Measurements from ENCODE around the gene FHIT.

Gene FHIT

DNA sequence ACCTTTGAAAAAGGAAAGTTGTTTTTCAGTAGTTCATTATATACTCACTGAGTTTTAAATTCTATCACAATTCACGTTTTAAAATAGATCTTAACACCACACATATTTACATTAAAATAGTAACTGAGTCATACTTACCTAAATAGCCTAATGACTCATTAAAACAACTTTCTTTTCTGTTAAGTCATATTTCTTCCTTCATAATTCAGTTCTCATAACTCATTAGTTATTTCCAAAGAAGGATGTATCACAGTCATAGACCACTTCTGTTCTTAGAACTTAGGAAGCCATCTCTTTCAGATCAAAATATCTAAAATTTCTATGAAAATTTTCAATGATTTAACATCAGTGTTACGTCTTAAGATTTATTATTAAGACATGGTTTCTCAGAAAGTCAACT, 885.9 kb downstream of the FHIT start:
- no peak for DNase-seq

DNA sequence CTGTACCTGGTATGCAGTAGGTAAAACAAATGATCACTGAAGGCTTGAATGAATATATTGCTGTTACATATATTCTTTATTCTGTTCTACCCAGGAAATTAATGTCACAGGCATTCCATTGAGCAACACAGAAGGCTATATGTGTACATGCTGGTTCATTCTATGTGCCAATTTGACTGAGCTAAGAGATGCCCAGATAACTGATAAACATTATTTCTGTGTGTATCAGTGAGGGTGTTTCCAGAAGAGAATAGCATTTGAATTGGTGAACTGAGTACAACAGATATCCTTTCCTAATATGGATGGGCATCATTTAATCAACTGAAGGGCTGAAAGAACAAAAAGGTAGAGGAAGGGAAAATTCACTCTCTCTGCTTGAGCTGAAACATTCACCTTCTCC, 886.8 kb downstream of the FHIT start:
- DNase-seq, result no peak

DNA sequence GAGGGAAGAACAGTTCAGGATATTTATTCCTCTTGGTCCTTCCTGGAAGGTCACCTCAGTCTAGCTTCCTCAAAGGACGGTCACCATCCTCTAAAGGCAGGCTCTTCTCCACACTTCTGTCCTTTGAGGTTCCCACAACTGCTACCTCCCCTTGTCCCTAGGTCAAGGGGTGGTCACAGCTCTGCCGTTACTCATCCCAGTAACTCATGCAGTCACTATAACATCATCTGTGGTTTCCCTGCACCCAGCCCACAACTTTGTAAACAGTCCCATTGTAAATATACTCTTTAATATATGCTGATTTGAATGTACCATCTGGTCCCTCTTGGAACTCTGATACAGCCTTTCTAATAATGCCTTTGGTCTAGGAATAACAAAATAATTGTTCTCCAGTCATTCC, 887.4 kb downstream of the FHIT start:
- no peak for DNase-seq

DNA sequence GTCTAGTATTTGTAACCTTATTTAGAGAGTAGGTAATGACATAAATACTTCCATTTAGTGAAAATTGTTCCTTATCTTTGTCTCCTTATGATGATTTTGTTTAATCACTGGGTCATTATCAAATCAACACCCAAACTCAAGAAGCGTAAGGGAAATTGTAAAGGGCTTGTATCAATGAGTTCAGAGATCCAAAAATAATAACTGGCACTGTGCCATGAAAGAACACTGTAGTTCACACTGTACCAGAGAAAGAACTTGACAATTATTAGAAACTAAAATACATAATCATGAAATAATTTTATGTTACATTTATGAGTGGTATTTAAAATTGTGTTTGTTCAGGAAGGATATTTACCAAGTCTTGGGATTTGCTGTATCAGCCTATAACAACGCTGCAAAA, 895.4 kb downstream of the FHIT start:
- DNase-seq, result no peak

DNA sequence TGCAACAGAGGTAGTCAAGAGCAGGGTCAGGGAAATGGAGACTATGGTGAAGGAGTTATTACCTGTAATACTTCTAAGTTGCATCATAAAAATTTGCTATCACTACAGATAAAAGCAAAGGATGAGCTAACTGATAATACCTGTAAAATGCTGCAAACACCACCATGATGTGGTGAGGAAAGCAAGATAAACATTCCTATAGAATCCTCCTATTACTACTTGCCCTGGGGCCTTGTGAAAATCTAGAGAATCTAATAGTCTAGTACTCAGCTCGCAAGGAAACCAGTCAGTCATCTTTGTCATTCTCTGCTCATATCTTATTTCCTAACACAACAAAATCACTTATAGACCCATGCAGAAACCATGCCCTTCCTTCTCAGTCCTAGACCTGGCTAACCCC, 899.8 kb downstream of the FHIT start:
- DNase-seq, result no peak

DNA sequence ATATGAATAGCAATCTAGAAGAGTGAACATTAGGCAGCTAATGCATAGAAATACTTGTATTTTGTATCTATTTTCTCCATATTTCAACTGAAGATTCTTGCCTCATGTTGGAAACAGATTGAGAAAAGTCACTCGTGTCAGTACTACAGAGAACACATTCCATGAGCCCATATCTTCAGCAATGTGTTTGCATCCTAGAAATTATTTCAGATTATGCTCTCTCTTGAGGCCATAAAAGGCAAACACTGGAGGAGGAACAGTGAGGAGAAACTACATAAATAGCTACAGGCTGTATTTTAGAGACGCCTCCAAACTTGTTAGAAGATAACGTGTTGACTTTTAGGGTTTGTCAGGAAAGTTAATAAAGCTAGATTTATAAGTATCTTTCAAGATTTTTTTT, 906.9 kb downstream of the FHIT start:
- DNase-seq, result no peak

DNA sequence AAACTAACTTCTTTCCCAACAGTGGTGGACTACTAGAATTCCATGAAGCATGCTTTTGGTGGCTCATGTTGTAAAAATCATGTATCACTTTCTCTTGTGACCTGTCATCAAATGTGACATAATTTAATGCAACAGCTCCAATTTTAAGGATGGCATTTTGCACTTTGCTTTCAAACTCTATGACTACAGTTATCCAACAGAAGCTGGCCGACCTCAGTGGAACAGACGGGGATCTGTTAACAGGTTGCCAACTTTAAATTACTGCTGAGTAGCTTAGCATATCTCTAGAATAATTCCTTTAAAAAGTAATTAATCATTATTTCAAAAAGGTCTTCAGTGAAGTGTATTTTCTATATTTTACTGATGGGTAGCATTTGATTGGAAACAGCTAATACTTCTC, 907.4 kb downstream of the FHIT start:
- DNase-seq, result no peak

DNA sequence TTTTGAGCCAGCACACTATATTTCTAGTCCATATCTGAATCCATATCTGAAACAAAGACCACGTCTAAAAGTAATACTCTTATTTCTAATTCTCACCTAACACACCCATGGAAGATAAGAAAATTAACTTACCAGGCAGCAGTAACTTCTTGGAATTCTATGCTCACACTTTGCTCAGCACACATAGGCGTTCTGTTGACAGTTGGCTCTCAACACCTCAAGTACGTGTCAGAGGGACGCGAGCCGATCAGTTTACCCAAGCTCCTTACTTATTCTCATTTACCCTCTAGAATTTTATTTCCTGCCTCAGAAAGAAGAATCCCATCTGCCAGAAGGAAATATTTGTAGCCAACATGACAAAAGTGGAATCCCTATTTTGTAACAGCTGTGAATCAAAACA, 911.9 kb downstream of the FHIT start:
- no peak for DNase-seq

DNA sequence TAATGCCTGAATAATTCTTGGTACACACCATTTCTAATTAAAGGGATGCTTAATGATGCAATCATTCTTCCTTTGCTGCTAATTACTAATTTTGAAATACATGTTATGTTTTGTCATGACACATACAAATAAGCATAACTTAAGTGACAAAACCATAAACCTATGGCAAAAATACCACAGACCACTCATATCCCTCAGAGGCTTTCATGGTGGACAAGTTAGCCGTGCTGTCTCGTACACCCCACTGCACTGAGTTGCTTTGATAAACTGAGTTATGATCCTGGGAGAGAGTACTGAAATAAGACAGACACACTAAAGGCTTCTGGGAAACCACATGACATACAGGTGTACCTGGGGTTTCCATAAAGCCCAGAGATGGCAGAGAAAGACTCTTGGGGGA, 913.8 kb downstream of the FHIT start:
- DNase-seq, result no peak

DNA sequence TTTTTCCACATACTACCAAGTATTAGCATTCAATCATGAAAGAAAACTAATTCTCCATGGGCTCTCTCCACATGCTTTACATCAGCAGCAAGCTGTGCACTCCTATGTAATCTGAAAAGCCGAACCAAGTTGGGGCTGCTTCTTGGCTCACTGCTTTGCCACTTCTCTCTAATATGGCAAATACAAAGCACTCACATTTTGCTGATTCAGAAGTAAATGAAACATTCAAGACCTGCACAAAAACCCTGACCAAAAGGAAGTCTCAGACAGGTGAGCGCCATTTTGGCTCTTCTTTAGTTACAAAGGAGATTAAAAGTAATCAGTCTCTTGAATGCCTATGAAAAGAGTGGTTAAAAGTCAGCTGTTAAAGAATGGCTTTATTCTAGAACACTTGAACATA, 915.2 kb downstream of the FHIT start:
- no peak for DNase-seq

DNA sequence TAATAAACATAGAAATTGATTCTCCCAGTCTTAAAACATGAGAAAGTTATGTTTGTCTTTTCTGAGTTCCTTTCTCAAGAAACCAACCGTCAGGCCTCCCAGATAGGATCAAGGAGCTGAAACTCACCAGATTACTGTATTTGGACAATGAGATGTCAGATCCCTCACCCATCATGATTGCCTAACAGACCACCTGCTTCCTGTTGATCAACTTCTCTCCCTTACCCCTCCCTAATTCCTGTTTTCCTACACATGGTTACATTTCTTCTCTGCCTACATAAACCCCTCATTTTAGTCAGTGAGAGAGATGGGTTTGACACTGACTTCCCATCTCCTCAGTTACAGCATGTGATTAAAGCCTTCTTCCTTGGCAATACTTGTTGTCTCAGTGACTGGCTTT, 917.5 kb downstream of the FHIT start:
- no peak for DNase-seq

DNA sequence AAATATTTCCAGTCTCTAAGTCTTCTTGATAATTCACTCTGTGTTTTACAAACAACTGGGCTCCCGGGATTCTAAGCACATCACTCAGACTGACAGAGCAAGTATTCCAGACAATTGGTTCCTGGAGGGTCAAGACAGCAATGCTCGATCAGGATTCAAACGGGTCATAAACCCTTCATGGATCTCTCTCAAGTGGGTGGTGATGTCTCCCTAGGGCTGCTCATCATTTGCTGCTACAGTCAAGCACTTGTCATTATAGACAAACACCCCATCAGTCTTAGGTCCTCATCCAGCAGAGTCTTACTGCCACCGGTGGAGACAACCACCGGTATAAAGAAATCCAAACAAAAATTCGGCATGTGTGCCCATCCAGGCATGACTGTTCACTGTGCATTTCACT, 921.1 kb downstream of the FHIT start:
- DNase-seq, result no peak

DNA sequence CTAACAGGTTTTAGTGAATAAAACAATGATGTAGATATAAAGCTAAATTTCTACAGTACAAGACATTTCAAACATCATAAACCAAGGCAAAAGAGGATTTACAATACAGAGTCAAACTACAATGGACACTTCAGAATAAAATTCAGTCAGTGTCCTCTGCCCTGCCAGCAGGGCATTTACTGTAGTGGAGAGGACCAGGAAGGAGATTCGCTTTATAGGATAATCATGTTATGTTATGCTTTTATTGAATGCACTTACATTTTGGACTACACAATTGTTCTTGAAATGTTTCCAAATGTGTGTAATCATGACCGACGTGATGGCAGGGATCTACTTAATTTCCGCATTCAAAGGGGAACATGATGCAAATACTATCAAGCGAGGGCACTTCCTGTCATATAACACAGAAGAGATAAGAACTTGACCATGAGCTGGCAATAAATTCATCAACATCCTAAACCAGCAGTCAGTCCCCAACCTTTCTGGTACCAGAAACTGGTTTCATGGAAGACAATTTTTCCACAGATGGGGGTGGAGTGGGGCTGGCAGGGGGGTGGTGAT, 925.6 kb downstream of the FHIT start:
- DNase-seq, result no peak

DNA sequence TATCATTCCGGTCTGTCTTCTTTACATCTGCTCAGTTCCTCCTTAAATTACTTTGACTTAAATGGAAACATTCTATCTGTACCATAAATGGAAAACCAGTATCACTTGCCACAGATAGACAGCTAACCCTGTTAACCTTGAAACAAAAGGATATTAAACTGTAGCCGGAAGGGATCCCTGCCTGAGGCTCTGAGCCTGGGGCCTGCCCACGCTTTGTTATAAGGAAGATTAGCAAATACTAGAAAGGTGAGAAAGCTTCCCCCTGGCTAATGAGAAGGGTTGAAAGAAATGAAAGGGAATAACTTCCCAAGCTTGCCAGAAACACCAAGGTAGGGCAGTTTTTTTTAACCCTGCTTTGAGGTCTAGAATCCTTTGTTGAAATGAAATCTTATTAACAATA, 927.6 kb downstream of the FHIT start:
- no peak for DNase-seq

DNA sequence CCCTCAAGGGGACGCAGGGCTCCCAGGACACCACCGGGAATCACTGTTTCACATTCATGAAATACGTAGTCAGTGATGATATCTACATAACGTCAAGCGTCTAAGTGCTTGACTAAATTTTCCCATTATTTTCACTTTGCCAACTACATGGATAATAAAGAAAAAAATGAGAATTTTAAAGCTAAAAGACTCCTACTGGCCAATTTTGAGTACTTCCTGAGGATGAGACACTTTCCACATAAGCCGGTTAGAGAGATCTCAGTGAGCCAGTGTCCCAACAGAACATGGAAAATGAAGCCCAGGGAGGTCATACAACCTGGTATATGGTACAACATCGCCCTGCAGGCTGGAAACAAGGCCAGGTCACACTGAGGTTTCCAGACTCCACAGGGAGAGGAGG, 928.1 kb downstream of the FHIT start:
- DNase-seq, result no peak

DNA sequence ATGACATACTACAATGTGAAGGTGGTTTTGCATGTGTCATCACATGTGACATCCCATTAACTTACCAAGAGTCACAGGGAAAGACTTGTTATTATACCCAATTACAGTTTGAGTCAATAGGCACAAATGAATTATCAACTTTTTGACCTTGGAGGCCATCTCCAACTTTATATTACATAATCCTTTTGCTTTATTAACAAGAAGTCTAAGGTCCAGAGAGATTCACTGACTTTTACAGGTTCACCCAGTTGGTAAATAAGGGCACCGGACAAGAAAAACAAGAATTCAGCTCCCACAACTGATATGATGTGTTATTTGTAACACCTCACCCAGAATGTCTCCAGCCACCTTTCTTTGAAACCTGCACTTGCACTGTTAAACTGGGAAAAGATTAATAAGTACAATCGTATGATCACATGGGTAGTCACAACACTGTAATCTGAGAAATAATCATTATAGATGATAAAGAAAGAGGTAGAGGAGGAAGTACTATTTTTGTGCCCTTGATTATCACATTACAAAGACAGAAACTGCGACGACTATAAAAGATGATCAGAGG, 928.9 kb downstream of the FHIT start:
- DNase-seq, result no peak

DNA sequence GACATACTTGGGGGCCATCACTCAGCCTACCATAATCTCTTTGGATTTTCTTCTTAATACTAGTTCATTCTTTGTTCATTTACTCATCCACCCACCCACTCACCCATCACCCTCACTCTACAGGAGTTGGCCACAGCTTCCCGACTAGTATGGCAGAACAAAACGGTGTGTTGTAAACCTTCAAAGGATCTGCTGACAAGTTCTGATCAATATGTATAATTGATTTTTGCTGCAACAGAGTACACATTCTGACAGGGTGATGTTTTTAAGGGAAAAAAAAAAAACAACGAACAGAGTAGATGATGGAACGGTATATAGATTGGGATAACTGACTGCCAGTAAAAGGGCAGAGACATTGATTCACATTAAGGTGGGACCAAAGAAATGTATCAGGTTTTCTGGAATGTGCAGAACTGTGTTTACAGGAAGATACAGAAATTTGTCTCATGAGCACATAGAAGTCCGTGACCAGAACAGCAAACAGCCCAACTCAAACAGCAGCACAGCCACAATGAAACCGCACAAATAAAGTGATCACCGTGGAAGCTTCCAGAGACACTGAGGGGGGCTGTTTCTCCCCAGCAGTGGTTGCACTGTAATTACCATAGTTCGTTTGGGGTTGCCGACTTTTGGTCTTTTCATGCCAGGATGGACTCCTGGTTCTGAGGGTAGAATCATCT, 931.9 kb downstream of the FHIT start:
- no peak for DNase-seq

DNA sequence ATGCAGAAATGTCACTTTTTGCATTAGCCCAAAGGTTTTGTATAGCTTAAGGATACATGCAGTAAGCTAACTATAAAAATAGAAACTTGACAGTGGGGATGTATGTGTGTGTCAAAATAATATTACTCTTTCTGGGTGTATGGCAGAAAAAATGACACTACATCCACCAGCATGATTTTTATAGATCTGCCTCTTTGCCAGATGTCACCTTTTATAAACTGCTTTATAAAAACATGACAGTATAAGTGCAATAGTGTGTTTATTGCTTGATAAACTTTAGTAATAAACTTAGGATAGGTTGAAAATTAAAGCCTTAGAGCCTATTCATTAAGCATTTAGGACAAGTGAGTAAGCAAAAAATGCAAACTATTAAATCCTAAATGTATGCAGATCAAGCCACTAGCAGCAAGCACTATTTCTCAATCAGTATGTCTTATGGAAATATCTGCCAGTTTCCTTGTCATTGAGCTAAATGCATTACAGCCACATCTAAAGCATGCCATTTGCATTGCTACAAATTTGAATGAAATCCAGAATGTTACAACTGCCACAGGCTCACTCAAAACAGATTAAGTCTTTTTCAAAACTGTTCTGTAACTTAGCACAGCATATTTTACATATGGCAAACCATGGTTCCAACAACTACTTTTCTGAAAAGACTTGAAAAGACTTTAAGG, 935.0 kb downstream of the FHIT start:
- no peak for DNase-seq

DNA sequence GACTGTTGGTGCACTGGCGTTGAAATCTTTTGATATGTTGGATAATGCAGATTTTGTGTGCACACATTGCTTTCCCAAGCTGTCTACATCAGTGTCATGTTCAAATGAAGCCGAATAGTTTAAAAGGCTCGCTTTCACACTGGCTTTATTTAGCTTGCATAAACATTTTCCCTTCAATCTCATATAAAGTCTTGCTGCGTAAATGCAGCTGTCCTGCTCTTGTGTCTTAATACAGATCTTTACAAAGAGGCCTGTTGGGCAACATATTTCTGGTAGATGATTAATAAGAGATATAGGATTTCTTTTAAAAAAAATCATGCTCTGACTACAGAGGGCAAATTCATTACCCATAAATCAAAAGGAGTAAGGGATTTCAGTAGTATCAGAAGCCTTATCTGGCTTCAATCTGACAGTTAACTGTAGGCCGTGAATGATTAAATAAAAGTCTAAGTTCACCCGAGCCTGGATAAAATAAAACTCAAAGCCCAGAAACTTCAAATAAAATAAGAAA, 937.2 kb downstream of the FHIT start:
- no peak for DNase-seq

DNA sequence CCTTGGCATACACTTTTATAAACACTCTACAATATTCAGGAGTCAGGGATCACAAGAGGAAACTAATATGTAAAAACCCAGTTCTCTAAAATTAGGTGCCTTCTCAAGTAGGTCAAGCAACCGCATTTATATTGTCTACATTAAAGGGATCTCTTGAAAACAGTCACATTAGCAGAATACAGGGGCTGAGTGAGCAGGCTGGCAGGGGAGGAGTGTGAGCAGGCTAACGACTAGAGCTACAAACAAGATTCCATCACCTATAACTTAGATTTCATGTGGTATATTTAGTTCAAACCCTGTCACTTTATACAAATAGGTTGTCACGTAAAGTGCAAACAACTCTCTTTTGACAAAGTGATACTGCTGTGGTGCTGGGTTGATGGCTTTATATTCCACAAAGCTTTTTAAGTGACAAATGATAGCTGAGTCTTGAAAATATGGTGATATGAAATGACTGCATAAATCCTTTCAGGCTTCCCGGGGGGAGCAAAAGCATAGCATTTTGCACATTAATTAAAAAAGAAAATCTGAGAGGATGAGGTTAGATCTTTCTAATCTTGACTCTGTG, 937.9 kb downstream of the FHIT start:
- no peak for DNase-seq

DNA sequence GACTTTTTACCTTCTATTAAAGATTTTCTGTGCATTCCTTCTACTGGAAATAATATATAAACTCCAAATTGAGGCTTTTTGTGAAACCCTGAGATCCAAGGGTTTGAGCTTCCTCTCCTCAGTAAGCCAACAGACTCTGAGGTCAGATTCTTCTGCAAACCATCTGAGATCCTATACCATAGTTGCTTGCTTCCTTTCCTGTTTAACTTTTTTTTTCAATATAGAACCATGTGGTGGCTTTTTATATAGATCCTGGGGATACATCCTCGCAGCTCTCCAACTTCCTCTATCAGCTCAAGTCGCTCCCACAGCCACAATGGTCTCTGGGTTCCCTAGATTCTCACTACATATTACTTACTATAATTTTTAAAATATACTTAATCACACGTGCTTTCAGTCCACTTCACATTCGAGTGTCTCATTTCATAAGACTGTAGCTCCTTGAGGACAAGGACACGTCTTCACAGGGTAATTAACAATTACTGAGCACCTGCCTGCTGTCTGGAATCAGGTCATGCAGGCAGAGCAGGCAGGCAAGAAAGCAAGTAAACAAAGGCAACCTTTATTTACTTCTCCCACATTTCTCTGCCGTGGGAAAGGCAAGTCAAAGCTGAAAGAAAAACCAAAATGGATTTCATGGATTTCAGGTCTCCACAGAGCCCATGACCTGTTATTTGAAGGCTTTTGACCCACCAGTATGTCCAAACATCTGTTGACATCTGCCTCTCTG, 941.5 kb downstream of the FHIT start:
- no peak for DNase-seq

DNA sequence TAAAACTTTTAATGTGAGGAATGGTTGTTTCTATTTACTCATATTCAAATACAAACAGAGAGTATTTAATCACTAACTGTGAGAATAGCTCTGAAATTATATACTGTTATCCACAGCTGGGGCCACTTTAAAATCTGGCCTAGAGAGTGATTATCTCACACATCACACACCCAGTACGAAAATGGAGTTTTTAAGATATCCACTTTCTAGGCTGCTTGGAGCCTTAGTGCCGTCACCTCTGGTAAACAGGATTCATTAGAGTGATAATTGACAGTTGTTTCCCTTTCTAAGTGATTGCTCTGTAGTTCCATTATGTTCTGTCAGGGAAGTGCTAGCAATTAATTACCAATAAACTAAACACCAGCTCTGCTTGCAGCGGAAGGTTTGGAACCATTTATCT, 942.4 kb downstream of the FHIT start:
- no peak for DNase-seq
